ENCODE results near the gene MT1G. TPM values are rescaled to one million over a fixed set of nuclear protein-coding genes. Genes with fewer than 3 reads are reported as not detected.

Gene MT1G
- total and polyA plus RNA-seq, 2 experiments from 2014 or later, result not detected

DNA sequence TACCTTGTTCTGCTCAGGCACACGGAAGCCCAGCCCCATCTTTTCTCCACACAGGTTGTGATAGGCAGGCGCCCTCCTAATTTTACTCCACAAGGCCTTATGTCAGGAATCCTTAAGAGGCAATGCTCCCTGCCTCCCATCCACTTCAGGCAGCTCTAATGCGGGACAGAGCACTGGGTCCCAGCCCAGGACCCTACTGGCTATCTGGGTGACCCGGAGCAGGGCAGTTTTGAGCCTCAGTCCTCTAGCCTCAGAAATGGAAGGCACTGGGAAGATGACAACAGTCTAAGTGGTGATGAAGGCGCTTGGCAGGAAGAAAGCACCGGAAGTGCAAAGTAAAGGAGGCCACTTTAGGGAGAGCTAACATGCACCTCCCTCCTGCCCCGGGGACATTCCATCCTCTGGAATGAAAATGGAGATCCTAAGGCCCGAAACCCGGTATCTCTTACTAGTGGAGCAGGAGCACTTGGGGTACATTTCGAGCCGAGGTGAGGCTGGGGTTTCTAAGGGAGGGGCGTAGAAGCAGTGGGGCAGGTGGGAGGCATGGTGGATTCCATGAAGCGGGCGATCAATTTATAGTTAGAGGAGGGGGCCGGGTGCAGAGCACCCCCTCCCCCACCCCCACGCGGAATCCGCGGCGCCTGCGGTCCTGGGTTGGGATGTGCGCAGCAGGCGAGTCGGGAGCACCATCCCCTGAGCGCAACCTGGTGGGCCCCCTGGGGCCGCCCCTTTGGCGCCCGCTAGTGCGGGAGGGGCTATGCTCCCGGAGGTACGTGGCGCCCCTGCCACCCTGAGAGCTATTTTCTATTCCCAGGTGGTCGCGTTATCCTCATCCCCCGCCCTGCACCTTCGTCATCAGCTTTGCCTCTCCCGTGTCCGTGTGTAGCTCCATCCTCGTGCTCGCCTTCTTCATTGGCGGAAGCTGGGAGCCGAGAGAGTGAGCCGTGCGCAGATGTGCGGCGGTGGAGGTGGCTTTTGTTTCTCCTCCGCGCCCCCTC, 5.2 kb downstream of the MT1G start:
- Histone ChIP-seq H3K27me3 (peaks cover 100% of the 10 kb centered on the region), H3K27ac (no peak overlapping the region), H3K36me3 (no peaks in the 10 kb centered on the region), H3K4me3 (peak overlapping the region; percentile 8), H3K9me3 (ENCODE audit: low read depth) (no peaks in the 10 kb centered on the region), H3K4me1 (ENCODE audit: low read depth) (peaks cover 3% of the 10 kb centered on the region)
- TF ChIP-seq, protein P1, sequence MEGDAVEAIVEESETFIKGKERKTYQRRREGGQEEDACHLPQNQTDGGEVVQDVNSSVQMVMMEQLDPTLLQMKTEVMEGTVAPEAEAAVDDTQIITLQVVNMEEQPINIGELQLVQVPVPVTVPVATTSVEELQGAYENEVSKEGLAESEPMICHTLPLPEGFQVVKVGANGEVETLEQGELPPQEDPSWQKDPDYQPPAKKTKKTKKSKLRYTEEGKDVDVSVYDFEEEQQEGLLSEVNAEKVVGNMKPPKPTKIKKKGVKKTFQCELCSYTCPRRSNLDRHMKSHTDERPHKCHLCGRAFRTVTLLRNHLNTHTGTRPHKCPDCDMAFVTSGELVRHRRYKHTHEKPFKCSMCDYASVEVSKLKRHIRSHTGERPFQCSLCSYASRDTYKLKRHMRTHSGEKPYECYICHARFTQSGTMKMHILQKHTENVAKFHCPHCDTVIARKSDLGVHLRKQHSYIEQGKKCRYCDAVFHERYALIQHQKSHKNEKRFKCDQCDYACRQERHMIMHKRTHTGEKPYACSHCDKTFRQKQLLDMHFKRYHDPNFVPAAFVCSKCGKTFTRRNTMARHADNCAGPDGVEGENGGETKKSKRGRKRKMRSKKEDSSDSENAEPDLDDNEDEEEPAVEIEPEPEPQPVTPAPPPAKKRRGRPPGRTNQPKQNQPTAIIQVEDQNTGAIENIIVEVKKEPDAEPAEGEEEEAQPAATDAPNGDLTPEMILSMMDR (IDR thresholded peaks at IDR 0.05; ENCODE audit: low read depth, low read length), result no peak
- DNase-seq (ENCODE audit: low read depth in 1 of 2, low spot score in 1 of 2), result no peak

DNA sequence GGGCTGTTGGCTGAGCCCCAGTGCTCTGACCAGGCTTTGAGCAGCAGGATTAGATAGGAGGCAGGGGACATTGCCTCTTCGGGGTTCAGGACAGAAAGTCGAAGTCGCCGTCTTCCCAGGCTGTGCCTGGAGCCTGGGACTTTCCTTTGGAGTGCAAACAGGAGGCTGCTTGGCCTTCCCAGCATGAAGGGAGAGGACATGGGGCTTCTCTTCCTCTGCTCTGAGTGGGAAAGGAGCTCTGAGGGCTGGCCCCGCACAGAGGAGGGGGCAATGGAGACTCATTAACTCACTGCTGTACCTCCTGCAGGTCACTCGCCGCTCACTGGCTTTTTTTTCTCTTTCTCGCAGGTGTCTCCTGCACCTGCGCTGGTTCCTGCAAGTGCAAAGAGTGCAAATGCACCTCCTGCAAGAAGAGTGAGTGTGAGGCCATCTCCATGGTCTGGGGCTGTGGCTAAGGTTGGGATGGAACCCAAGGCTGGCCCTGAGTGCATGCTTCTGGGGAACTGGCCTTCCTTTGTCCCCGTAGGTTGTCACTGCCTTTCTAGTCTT, 9.5 kb downstream of the MT1G start:
- no peak overlapping the region for H3K4me3 ChIP-seq
- no peak overlapping the region for H3K27ac ChIP-seq
- DNase-seq (ENCODE audit: low read depth in 1 of 2, low spot score in 1 of 2), result no peak
- H3K9me3 ChIP-seq (ENCODE audit: low read depth), result no peaks in the 10 kb centered on the region
- TF ChIP-seq, protein P1 (IDR thresholded peaks at IDR 0.05; ENCODE audit: low read depth, low read length), result no peak
- peaks cover 94% of the 10 kb centered on the region for H3K27me3 ChIP-seq
- no peaks in the 10 kb centered on the region for H3K36me3 ChIP-seq
- peaks cover 3% of the 10 kb centered on the region for H3K4me1 ChIP-seq (ENCODE audit: low read depth)

DNA sequence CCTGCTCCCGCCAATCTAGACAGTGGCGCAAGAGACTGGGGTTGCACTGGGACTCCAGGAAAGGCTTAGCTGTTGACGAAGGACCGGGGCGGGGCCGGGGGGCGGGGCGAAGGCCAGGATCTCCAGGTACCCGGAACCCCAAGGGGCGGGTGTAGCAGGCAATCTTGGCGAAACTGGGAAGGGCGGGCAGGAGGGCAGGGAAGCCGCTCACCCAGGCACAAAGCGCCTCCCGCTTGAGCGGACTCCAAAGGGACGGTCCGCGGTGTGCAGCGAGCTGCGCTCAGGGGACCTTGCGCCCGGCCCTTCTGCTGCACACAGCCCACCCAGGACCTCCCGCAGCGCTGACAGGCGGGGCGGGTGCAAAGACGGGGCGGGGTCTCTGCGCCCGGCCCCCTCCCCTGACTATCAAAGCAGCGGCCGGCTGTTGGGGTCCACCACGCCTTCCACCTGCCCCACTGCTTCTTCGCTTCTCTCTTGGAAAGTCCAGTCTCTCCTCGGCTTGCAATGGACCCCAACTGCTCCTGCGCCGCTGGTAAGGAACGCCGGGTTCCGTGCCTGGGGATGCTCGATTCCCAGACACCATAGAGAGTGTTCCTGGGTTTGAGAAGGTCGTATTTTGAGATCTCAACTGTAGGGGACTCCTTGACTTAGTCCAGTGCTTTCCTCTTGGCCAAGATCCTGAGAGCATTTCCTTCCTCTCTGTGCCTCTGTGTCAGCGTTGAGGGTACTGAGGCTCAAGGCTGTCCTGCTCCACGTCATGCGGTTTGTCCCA, 10.1 kb downstream of the MT1G start, which contains the start of gene MT1F:
Gene MT1F (plus strand): TSS at position 405 of the 772 bp plus-strand sequence. CDS start 100 bp downstream, at position 505.
- TF ChIP-seq, protein P1 (IDR thresholded peaks at IDR 0.05; ENCODE audit: low read depth, low read length), result no peak
- Histone ChIP-seq H3K36me3 (no peaks in the 10 kb centered on the region), H3K4me3 (peak within 1 kb of the TSS; percentile 34), H3K9me3 (ENCODE audit: low read depth) (no peaks in the 10 kb centered on the region), H3K27me3 (peaks cover 94% of the 10 kb centered on the region), H3K27ac (no peak within 1 kb of the TSS), H3K4me1 (ENCODE audit: low read depth) (peaks cover under 1% of the 10 kb centered on the region)
- peak; percentile 28 to 55 for DNase-seq (ENCODE audit: low read depth in 1 of 2, low spot score in 1 of 2)

DNA sequence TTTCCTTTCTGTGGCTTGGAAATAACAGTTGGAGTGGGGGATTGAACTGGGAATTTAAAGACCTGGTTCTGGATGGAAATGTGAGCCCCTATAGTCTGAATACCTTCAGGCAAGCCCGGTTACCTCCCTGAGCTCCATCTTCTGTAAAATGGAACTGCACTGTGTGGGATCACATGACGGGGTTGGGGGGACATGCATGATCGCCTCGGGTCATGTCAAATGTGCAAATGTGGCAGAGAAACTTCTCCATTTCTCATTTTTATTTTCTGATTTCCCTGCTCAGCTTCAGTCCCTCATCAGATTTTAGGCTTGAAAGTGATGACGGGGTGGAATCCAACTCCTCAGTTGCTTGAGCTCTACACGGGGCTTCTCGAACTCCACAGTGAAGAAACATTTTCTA, 14.6 kb downstream of the MT1G start:
- no peaks in the 10 kb centered on the region for H3K36me3 ChIP-seq
- no peak for DNase-seq (ENCODE audit: low read depth in 1 of 2, low spot score in 1 of 2)
- no peaks in the 10 kb centered on the region for H3K9me3 ChIP-seq (ENCODE audit: low read depth)
- no peaks in the 10 kb centered on the region for H3K4me1 ChIP-seq (ENCODE audit: low read depth)
- TF ChIP-seq, protein P1 (IDR thresholded peaks at IDR 0.05; ENCODE audit: low read depth, low read length), result no peak
- peaks cover 94% of the 10 kb centered on the region for H3K27me3 ChIP-seq
- H3K4me3 ChIP-seq, result no peak overlapping the region
- H3K27ac ChIP-seq, result no peak overlapping the region

DNA sequence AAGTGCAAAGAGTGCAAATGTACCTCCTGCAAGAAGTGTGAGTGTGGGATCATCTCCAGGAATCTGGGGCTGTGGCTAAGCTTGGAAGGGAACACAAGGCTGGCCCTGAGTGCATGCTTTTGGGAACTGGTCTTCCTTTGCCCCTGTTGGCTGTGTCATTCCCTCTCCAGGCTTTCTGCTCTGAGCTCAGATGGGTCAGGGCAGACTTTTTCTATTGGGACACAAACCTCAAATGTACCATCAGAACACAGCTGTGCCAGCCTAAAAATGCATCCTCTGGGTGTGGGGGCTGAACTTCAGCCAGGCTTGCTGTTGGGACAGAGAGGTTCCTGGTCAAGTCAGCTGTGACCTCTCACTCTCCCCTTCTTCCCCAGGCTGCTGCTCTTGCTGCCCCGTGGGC, 15.3 kb downstream of the MT1G start:
- Histone ChIP-seq H3K27me3 (peaks cover 94% of the 10 kb centered on the region), H3K4me3 (no peak overlapping the region)

More for the DNA sequence above, 15.3 kb downstream of the MT1G start:
- Histone ChIP-seq H3K4me1 (ENCODE audit: low read depth) (no peaks in the 10 kb centered on the region), H3K27ac (no peak overlapping the region), H3K36me3 (no peaks in the 10 kb centered on the region), H3K9me3 (ENCODE audit: low read depth) (no peaks in the 10 kb centered on the region)
- DNase-seq (ENCODE audit: low read depth in 1 of 2, low spot score in 1 of 2), result no peak
- TF ChIP-seq, protein P1 (IDR thresholded peaks at IDR 0.05; ENCODE audit: low read depth, low read length), result no peak

All from cardiac muscle cell (in vitro differentiated cells and primary cell).